Osteoblast (primary cell): Measurements from ENCODE around the gene VTA1. TPM values are rescaled to one million over a fixed set of nuclear protein-coding genes. Genes with fewer than 3 reads are reported as not detected.

ENCODE experiments used
- DNase-seq: peaks from one replicate; pipeline ENCODE4 v3.0.0; 2011; ENCODE audit warnings: low spot score, mixed read lengths; ENCODE audit not compliant: insufficient read length; ENCODE audit errors: missing footprints
- H2AFZ ChIP-seq: 2 replicates; pipeline ENCODE4 v1.6.0; 2011; ENCODE audit warnings: mild to moderate bottlenecking, low read length
- H3K27ac ChIP-seq: 2 replicates; pipeline ENCODE4 v1.5.1; 2011; ENCODE audit warnings: mild to moderate bottlenecking, low read depth, low read length, moderate library complexity
- H3K27me3 ChIP-seq: 2 replicates; pipeline ENCODE4 v1.6.0; 2012; ENCODE audit warnings: mild to moderate bottlenecking, control low read depth, inconsistent platforms, low read length, moderate library complexity; ENCODE audit not compliant: insufficient read depth
- H3K36me3 ChIP-seq: 2 replicates; pipeline ENCODE4 v1.5.1; 2011; ENCODE audit warnings: mild to moderate bottlenecking, low read length, control low read depth, moderate library complexity; ENCODE audit not compliant: insufficient read depth
- H3K4me1 ChIP-seq: 2 replicates; pipeline ENCODE4 v1.5.1; 2011; ENCODE audit warnings: mild to moderate bottlenecking, low read length, control low read depth, moderate library complexity; ENCODE audit not compliant: insufficient read depth
- H3K4me2 ChIP-seq: 2 replicates; pipeline ENCODE4 v1.6.0; 2011; ENCODE audit warnings: mild to moderate bottlenecking, low read length; ENCODE audit not compliant: insufficient read depth
- H3K4me3 ChIP-seq: fragments of 200-600 bp; sonication (generic); 3 replicates; pipeline ENCODE4 v1.5.1; 2012; ENCODE audit warnings: mild to moderate bottlenecking, low read length, inconsistent platforms; ENCODE audit not compliant: insufficient read depth
- H3K79me2 ChIP-seq: 2 replicates; pipeline ENCODE4 v1.6.0; 2012; ENCODE audit warnings: mild to moderate bottlenecking, low read length, control low read depth, inconsistent platforms; ENCODE audit not compliant: insufficient read depth
- H3K9me3 ChIP-seq: 2 replicates; pipeline ENCODE4 v1.5.1; 2011; ENCODE audit warnings: low read depth, low read length, control low read depth
- H4K20me1 ChIP-seq: 2 replicates; pipeline ENCODE4 v1.6.0; 2012; ENCODE audit warnings: mild to moderate bottlenecking, low read length, control low read depth; ENCODE audit not compliant: insufficient read depth
- total RNA-seq: library from RNA; depleted of rRNA; stranded (reverse); fragments of >200 nt; gene quantifications from 2 replicates; pipeline ENCODE4 v1.2.3, GENCODE V29; 2012
- TF ChIP-seq, protein P1 (sequence below): IDR thresholded peaks from 2 replicates; pipeline ENCODE4 v1.5.1; 2011; ENCODE audit warnings: mild to moderate bottlenecking, low read depth, low read length, moderate library complexity; ENCODE audit errors: extremely low read depth

The VTA1 gene
- total RNA-seq, 1 donor, result 61.5 TPM

DNA sequence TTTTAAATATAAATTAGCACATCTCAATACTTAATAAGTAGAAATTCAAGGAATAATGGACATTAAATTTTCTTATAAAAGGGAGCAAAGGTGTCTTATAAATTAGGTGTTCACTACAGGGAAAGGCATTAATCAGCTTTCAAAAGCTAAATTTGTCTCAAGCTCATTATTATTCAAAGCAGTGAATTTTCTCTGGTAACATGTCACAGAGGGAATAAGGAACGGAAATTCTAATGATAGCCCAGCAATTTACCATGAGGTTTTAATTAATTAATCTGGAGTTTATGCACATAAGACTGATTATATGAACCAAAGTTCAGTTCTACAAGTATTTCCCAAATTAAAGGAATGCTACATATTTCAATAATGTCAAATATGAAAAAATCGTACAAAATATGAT is 29.7 kb upstream of the VTA1 start:
- TF ChIP-seq, protein P1, sequence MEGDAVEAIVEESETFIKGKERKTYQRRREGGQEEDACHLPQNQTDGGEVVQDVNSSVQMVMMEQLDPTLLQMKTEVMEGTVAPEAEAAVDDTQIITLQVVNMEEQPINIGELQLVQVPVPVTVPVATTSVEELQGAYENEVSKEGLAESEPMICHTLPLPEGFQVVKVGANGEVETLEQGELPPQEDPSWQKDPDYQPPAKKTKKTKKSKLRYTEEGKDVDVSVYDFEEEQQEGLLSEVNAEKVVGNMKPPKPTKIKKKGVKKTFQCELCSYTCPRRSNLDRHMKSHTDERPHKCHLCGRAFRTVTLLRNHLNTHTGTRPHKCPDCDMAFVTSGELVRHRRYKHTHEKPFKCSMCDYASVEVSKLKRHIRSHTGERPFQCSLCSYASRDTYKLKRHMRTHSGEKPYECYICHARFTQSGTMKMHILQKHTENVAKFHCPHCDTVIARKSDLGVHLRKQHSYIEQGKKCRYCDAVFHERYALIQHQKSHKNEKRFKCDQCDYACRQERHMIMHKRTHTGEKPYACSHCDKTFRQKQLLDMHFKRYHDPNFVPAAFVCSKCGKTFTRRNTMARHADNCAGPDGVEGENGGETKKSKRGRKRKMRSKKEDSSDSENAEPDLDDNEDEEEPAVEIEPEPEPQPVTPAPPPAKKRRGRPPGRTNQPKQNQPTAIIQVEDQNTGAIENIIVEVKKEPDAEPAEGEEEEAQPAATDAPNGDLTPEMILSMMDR, result no peak
- Histone ChIP-seq H2AFZ (no peak overlapping the region), H3K4me2 (no peak overlapping the region), H3K4me1 (no peaks in the 10 kb centered on the region), H3K9me3 (no peaks in the 10 kb centered on the region), H3K27ac (no peak overlapping the region), H3K4me3 (no peak overlapping the region), H3K27me3 (no peaks in the 10 kb centered on the region), H4K20me1 (no peaks in the 10 kb centered on the region), H3K79me2 (no peaks in the 10 kb centered on the region), H3K36me3 (no peaks in the 10 kb centered on the region)
- no peak for DNase-seq

DNA sequence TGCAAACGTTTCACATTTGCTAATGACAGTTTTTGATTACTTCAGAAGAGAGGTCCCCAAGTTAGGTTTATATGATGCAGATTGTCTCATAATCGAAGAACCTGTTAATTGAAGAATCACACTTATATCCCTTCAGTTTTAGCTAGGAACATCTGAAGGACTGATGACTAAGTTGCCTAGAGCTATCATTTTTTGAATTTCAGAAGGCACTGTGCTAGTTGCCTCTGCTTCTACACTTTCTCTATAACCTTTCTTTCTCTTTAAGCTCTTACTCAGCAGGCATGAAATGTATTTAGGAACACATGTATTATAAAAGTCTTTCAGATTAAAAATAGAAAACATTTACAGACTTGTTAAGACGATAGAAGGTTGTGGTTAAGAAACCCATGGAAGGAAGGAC is 28.7 kb upstream of the VTA1 start:
- TF ChIP-seq, protein P1, result no peak
- no peaks in the 10 kb centered on the region for H3K79me2 ChIP-seq
- no peaks in the 10 kb centered on the region for H3K27me3 ChIP-seq
- H3K4me3 ChIP-seq, result no peak overlapping the region
- no peak overlapping the region for H3K27ac ChIP-seq
- no peaks in the 10 kb centered on the region for H3K9me3 ChIP-seq
- no peak for DNase-seq
- no peaks in the 10 kb centered on the region for H4K20me1 ChIP-seq
- no peak overlapping the region for H2AFZ ChIP-seq
- H3K4me1 ChIP-seq, result no peaks in the 10 kb centered on the region
- H3K4me2 ChIP-seq, result no peak overlapping the region
- no peaks in the 10 kb centered on the region for H3K36me3 ChIP-seq

DNA sequence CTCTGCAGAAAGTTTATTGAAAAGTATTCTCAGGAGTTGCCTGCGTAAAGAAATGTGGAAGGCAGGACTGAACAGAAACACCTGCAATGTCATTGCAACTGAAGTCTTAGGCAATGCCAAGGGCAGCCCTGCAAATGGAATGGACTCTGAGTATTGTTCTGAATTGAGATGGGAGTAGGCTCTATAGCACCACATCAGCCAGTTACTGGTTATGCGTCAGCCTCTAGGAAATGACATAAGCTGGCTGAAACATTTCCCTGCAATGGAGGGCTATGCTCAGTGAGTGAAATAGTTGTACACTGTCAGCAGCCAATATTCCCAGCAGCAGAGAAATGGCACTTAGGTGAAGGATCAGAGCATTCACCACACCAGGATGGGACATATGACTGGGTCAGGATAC is 28.1 kb upstream of the VTA1 start:
- no peak overlapping the region for H2AFZ ChIP-seq
- H3K9me3 ChIP-seq, result no peaks in the 10 kb centered on the region
- no peak overlapping the region for H3K4me3 ChIP-seq
- H3K27me3 ChIP-seq, result no peaks in the 10 kb centered on the region
- H3K4me2 ChIP-seq, result no peak overlapping the region
- no peak for DNase-seq
- TF ChIP-seq, protein P1, result no peak
- H3K79me2 ChIP-seq, result no peaks in the 10 kb centered on the region
- no peaks in the 10 kb centered on the region for H4K20me1 ChIP-seq
- H3K36me3 ChIP-seq, result no peaks in the 10 kb centered on the region
- H3K27ac ChIP-seq, result no peak overlapping the region
- no peaks in the 10 kb centered on the region for H3K4me1 ChIP-seq

DNA sequence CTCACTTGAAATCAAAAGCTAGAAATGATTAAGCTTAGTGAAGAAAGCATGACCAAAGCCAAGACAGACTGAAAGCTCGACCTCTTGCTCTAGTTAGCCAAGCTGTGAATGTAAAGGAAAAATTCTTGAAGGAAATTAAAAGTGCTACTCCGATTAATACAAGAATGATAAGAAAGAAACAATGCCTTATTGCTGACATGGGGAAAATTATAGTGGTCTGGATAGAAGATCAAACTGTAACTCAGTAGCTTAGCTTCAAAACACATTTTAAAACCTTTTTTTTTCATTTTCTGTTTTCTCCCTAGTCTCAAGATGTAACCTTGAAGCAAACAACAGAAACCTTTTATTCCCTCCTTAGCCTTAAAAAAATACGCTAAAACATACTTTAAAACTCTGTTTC is 25.7 kb upstream of the VTA1 start:
- no peak overlapping the region for H3K4me2 ChIP-seq
- no peak for DNase-seq
- H3K27ac ChIP-seq, result no peak overlapping the region
- no peaks in the 10 kb centered on the region for H3K36me3 ChIP-seq
- no peak overlapping the region for H3K4me3 ChIP-seq
- H3K79me2 ChIP-seq, result no peaks in the 10 kb centered on the region
- H2AFZ ChIP-seq, result no peak overlapping the region
- H4K20me1 ChIP-seq, result no peaks in the 10 kb centered on the region
- TF ChIP-seq, protein P1, result no peak
- no peaks in the 10 kb centered on the region for H3K4me1 ChIP-seq
- no peaks in the 10 kb centered on the region for H3K27me3 ChIP-seq
- H3K9me3 ChIP-seq, result no peaks in the 10 kb centered on the region
